ENCODE data around the gene SPDYE5.
"Not testable (repeated sequence)": the region's sequence is repeated elsewhere in the genome, so short reads cannot be mapped to it uniquely, and the experiment has no call there.

SPDYE5 gene, protein sequence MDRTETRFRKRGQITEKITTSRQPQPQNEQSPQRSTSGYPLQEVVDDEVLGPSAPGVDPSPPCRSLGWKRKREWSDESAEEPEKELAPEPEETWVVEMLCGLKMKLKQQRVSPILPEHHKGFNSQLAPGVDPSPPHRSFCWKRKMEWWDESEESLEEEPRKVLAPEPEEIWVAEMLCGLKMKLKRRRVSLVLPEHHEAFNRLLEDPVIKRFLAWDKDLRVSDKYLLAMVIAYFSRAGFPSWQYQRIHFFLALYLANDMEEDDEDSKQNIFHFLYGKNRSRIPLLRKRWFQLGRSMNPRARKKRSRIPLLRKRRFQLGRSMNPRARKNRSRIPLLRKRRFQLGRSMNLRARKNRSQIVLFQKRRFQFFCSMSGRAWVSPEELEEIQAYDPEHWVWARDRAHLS

DNA sequence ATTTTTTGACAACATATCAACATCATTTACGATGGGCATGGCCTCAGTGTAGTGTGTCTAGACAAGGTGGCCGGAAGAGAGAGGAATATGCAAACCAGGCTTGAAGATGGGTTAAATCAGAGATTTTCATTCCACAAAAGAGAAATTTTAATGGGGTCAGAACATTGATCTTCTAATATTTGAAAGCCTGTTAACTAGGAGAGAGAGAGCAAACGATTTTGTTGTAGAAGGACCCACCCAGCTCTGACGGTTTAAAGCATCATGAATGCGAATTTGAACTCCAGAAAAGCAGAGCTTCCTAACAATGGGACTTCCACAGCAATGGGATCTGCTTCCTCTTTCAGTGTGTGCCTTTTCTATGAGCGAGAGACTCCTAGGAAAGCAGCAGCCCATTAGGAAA is at the start of gene SPDYE5:
TSS of gene SPDYE5 (plus strand) at position 301 of the 400 bp plus-strand sequence. CDS start 1,728 bp downstream, outside the sequence.
- not testable (repeated sequence) for H3K9me3 Mint-ChIP-seq; H3K27me3 Mint-ChIP-seq; H3K27ac Mint-ChIP-seq; H3K4me1 Mint-ChIP-seq (ENCODE audit: low read depth); H3K36me3 Mint-ChIP-seq (ENCODE audit: low read depth); H3K4me3 Mint-ChIP-seq

DNA sequence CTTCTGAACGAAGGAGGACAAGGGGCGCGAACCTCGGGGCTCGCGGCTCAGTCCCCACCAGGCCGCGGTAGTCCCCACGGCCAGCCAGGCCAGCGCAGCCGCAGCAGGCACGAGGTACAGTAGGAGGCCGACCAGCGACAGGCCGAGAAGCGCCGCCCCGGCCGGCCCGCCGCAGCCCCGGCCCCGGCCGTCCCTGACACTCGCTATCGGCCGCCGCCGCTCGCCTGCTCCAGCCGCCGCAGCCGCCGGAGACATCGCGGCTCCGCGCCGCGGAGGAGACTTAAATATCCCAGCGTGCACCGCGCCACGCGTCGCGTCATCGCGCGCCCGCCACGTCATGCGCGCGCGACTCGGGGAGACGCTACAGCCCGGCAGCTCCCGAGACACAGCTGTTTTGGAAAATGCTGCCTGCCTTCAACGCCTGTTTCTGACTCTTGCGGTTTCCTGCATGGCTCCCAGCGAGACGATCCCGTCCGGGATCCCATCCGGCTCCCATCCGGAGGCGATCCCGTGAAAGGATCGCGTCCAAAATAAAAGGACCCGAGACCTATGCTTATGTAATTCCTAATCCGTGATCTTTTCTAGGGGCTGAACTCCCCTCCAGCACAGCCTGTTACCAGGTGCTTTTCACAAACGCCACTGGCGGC is 49.5 kb upstream of the SPDYE5 start:
- H3K4me3 Mint-ChIP-seq = peak overlapping the region; percentile 91
- H3K4me1 Mint-ChIP-seq (ENCODE audit: low read depth) = peaks cover 14% of the 10 kb centered on the region
- not testable (repeated sequence) for H3K9me3 Mint-ChIP-seq, H3K27me3 Mint-ChIP-seq
- H3K36me3 Mint-ChIP-seq (ENCODE audit: low read depth) = peaks cover 29% of the 10 kb centered on the region
- H3K27ac Mint-ChIP-seq = peak overlapping the region; percentile 87

DNA sequence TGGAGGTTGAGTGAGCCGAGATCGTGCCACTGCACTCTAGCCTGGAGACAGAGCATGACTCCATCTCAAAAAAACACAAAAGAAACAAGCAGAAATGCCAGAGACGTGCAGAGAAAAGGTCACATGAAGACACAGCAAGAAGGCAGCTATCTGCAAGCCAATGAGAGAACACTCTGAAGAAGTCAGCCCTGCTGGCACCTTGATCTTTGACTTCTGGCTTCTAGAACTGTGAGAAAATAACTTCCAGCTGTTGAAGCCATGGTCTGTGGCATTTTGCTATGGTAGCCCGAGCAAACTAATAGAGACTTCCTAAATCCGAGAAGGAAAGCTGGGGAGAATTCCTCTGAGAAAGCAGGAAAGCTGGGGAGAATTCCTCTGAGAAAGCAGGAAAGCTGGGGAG is 42.2 kb upstream of the SPDYE5 start:
- not testable (repeated sequence) for H3K27ac Mint-ChIP-seq; H3K36me3 Mint-ChIP-seq (ENCODE audit: low read depth); H3K4me3 Mint-ChIP-seq; H3K9me3 Mint-ChIP-seq; H3K4me1 Mint-ChIP-seq (ENCODE audit: low read depth); H3K27me3 Mint-ChIP-seq

DNA sequence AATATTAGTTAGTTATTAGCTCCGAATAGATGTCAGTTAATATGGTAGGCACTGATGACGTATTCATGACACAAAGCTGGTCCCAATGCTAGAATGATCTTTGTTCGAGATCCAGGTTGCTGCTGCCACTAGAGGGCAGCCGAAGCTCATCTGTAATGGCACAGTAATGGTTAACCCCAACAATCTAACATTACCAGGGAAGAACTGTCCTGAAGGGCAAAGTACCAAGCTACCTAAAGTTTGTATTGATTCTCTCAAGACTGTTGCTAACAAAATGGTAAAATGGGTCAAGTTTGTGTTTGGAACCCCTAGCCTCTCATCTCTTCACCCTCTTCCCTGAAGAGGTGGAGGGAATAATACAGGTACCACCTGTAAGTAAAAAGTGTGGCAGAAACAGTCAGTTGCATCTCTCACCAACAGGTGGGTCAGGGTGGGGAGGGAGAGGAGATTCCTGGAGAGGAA is 39.6 kb upstream of the SPDYE5 start:
- H3K36me3 Mint-ChIP-seq (ENCODE audit: low read depth); H3K9me3 Mint-ChIP-seq; H3K27me3 Mint-ChIP-seq; H3K4me3 Mint-ChIP-seq; H3K4me1 Mint-ChIP-seq (ENCODE audit: low read depth); H3K27ac Mint-ChIP-seq: not testable (repeated sequence)

DNA sequence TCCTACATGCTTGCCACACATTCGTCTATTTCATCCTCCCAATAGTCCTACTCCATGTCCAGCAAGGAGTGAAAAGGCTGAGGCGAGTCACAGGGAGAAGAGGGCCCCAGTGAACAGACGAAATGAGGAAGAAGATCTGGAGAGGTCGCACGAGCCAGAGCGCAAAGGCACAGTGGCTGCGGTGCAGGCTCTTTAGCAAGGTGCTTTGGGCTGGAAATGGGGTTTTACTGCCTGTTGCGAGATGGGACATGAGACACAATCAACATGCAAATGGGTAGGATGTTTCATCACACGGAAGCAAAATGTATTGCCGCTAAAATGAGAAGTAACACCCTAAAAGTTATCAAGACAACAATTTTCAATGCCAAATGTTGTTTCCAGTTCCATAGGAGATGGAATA is 35.7 kb upstream of the SPDYE5 start:
- not testable (repeated sequence) for H3K36me3 Mint-ChIP-seq (ENCODE audit: low read depth); H3K27ac Mint-ChIP-seq; H3K4me3 Mint-ChIP-seq; H3K4me1 Mint-ChIP-seq (ENCODE audit: low read depth); H3K27me3 Mint-ChIP-seq; H3K9me3 Mint-ChIP-seq

DNA sequence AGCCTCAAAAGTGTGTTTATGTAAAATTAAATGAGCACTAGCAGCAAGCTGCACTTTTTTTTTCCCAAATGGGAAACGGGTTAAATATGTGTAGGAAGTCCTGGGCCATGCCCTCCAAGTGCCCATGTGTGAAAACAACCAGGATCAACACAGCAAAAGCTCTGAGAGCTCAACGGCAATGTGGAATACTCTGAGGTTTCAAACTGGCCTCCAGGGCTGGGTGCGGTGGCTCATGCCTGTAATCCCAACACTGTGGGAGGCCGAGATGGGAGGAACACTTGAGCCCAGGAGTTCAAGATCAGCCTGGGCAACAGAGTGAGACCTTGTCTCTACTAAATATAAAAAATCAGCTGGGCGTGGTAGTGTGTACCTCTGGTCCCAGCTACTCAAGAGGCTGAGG is 34.1 kb upstream of the SPDYE5 start:
- H3K4me1 Mint-ChIP-seq (ENCODE audit: low read depth); H3K27me3 Mint-ChIP-seq; H3K36me3 Mint-ChIP-seq (ENCODE audit: low read depth); H3K27ac Mint-ChIP-seq; H3K9me3 Mint-ChIP-seq; H3K4me3 Mint-ChIP-seq: not testable (repeated sequence)

DNA sequence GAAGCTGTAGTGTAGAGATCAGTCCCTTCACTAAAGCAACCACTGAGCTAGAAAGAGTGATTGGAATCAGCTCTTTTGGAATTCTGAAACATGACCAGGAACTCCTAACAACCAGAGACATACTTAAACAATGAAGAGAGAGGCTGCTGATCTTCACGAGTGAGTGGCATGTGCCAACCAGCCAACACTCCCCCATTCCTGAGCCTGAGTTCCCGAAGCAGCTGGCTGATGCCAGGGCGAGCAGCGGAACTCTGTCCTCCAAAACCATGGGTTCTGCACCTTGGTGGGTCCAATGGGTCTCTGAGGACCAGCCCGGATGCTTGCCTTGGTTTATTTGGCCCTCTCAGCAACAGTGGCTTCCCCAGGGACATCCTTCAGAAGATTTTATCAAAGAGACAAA is 31.6 kb upstream of the SPDYE5 start:
- H3K27ac Mint-ChIP-seq; H3K9me3 Mint-ChIP-seq; H3K36me3 Mint-ChIP-seq (ENCODE audit: low read depth); H3K27me3 Mint-ChIP-seq; H3K4me3 Mint-ChIP-seq; H3K4me1 Mint-ChIP-seq (ENCODE audit: low read depth): not testable (repeated sequence)

DNA sequence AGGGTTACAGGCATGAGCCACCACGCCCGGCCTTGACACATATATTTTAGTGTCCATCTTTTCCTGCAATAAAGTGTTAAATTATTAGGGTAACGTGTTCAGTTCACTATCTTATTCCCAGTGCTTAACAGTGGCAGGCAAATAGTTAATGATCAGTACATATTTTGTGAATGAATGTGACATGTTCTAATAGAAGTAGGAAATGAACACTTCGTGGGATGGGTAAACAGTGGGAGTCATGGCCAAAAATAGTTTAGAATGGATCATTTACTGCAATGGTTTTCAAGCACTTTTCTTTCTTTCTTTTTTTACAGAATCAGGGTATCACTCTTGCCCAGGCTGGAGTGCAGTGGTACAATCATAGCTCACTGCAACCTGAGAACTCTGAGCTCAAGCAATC is 22.0 kb upstream of the SPDYE5 start:
- not testable (repeated sequence) for H3K9me3 Mint-ChIP-seq; H3K27ac Mint-ChIP-seq; H3K27me3 Mint-ChIP-seq; H3K4me1 Mint-ChIP-seq (ENCODE audit: low read depth); H3K4me3 Mint-ChIP-seq
- H3K36me3 Mint-ChIP-seq (ENCODE audit: low read depth) = peaks cover 52% of the 10 kb centered on the region

DNA sequence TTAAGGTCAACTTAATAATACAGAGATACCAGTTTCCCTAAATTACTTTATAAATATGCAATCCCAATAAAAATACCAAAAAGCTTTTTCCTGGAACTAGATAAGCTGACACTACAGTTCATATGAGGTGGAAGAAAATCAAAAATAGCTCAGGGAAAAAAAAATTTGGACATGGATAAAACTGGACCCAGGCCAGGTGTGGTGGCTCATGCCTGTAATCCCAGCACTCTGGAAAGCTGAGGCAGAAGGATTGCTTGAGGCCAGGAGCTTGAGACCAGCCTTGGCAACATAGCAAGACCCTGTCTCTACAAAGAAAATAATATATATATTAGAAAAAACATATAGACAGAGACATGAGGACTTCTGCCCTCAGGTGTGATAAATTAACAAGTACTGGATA is 14.7 kb upstream of the SPDYE5 start:
- H3K4me3 Mint-ChIP-seq; H3K9me3 Mint-ChIP-seq; H3K4me1 Mint-ChIP-seq (ENCODE audit: low read depth); H3K27ac Mint-ChIP-seq; H3K27me3 Mint-ChIP-seq: not testable (repeated sequence)
- H3K36me3 Mint-ChIP-seq (ENCODE audit: low read depth) = peaks cover 21% of the 10 kb centered on the region

DNA sequence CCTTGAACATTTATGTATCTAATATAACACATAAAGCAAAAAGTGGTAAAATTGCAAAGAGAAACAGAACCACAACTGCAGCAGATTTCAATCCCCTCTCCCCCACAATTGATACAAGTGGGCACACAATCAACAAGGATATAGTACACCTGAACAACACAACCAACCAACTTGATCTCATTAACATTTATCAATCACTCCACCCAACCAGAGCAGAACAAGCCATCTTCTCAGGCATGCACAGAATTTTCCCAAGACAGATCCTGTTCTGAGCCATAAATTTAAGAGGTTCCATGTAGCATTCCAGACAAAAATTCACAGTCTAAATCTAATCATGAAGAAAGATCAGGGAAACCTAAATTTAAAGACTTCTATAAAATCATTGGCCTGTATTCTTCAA is 11.8 kb upstream of the SPDYE5 start:
- Mint-ChIP-seq H3K36me3 (ENCODE audit: low read depth) (peaks cover 11% of the 10 kb centered on the region), H3K4me1 (ENCODE audit: low read depth) (peaks cover 13% of the 10 kb centered on the region)
- not testable (repeated sequence) for H3K27me3 Mint-ChIP-seq, H3K9me3 Mint-ChIP-seq, H3K4me3 Mint-ChIP-seq, H3K27ac Mint-ChIP-seq

DNA sequence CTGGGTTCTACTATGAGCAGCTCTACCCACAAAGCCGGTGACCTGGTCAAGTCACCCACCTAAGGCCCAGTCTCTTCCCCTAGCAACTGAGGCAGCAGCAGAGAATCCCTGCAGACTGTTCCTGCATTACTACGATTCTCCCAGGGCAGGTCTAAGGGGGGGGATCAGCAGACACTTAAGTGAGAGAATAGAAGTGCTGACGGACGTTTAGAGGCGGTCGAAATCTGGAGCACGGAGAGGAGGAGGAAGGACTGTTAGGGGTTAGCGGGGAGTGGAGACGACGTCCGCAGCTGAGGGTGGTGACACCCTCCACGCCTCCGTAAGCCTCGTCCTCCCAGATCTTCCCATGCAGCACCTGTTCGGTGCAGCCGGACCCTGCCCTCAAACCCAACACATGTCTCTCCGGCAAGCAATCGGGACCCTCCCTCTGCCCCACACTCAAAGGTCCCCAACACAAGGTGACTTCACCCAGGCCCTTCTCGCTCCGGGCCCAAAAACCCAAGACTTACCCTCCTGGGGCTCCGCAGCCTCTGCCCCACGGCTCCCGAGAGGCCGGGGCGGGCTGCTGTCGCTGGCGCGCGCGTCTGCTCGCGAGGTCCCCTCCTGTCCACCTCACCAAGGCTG is 6.7 kb upstream of the SPDYE5 start:
- Mint-ChIP-seq H3K27ac (peak overlapping the region; percentile 89), H3K36me3 (ENCODE audit: low read depth) (peaks cover 11% of the 10 kb centered on the region), H3K4me3 (peak overlapping the region; percentile 95)
- not testable (repeated sequence) for H3K4me1 Mint-ChIP-seq (ENCODE audit: low read depth); H3K27me3 Mint-ChIP-seq; H3K9me3 Mint-ChIP-seq

DNA sequence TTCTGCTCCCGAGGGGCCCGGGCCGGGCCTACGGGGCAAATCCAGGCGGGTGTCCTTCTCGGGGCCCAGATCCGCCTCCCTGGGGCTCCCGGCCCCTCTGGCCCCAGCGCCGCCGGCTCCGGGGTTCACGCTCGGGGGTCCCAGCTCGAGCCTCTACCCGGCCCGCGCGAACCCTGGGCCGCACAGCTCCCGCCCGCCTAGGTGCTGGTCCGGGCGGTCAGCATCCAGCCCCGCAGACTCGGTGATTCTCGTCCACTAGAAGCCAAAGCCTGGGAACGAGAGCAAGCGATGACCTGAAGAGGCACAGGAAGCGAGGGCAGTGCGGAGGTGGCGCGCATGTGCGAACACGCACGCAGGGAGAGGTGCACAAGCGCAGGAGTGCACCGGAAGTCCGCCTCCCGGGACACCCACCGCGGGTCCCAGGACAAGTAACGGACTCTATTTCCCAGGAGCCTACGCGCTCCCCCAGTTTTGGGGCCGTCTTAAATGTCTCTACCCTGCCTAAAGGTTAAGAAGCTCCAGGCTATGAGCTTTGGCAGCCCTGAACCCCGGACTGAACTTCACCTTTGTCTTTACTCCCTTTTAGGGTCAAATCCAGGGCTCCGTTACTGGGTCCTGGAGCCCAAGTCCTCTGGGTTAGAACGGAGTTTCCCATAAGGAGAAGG is 6.0 kb upstream of the SPDYE5 start, which contains the start of gene POM121C:
TSS of gene POM121C (minus strand) at position 321 of the 665 bp plus-strand sequence. CDS start 44,803 bp downstream, outside the sequence.
- Mint-ChIP-seq H3K27ac (peak within 1 kb of the TSS; percentile 89), H3K4me3 (peak within 1 kb of the TSS; percentile 95), H3K36me3 (ENCODE audit: low read depth) (peaks cover 11% of the 10 kb centered on the region)
- H3K27me3 Mint-ChIP-seq; H3K9me3 Mint-ChIP-seq; H3K4me1 Mint-ChIP-seq (ENCODE audit: low read depth): not testable (repeated sequence)

DNA sequence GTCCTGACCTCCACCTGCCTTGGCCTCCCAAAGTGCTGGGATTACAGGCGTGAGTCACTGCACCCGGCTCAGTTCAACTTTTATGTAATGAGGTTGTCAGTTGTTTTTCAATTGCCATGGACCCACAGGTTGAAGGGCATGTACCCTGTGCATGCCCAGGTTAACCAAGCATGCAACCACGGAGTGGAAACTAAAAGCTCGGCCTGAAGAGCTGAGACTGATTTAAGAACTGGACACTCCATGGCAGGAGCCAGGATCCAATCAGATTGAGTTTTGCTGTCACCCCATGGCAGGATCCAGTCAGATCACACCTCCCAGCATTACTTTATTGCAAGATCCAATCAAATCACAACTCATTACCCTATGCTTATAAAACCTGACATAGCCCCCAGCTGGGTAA is 16.9 kb downstream of the SPDYE5 start:
- H3K36me3 Mint-ChIP-seq (ENCODE audit: low read depth); H3K4me3 Mint-ChIP-seq; H3K4me1 Mint-ChIP-seq (ENCODE audit: low read depth); H3K27me3 Mint-ChIP-seq; H3K27ac Mint-ChIP-seq; H3K9me3 Mint-ChIP-seq: not testable (repeated sequence)

DNA sequence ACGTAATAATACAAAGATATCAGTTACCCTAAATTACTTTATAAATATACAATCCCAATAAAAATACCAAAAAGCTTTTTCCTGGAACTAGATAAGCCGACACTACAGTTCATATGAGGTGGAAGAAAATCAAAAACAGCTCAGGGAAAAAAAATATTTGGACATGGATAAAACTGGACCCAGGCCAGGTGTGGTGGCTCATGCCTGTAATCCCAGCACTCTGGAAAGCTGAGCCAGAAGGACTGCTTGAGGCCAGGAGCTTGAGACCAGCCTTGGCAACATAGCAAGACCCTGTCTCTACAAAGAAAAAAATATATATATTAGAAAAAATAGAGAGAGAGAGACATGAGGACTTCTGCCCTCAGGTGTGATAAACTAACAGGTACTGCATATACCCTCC is 26.7 kb downstream of the SPDYE5 start:
- H3K27me3 Mint-ChIP-seq; H3K27ac Mint-ChIP-seq; H3K4me1 Mint-ChIP-seq (ENCODE audit: low read depth); H3K4me3 Mint-ChIP-seq: not testable (repeated sequence)
- H3K36me3 Mint-ChIP-seq (ENCODE audit: low read depth) = peaks cover 48% of the 10 kb centered on the region
- peaks cover 14% of the 10 kb centered on the region for H3K9me3 Mint-ChIP-seq

DNA sequence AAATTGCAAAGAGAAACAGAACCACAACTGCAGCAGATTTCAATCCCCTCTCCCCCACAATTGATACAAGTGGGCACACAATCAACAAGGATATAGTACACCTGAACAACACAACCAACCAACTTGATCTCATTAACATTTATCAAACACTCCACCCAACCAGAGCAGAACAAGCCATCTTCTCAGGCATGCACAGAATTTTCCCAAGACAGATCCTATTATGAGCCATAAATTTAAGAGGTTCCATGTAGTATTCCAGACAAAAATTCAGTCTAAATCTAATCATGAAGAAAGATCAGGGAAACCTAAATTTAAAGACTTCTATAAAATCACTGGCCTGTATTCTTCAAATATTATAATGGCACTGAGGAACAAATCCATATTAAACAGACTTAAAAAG is 29.6 kb downstream of the SPDYE5 start:
- H3K36me3 Mint-ChIP-seq (ENCODE audit: low read depth) = peaks cover 62% of the 10 kb centered on the region
- H3K27me3 Mint-ChIP-seq, H3K4me3 Mint-ChIP-seq, H3K27ac Mint-ChIP-seq: not testable (repeated sequence)
- peaks cover 25% of the 10 kb centered on the region for H3K4me1 Mint-ChIP-seq (ENCODE audit: low read depth)
- peaks cover 14% of the 10 kb centered on the region for H3K9me3 Mint-ChIP-seq

All from stimulated activated naive CD8-positive, alpha-beta T cell treated with anti-CD3 and anti-CD28 coated beads, Interleukin-15, Interleukin-2, amounts not matched to agents 100 ng/mL and 50 ng/mL, for 24 hours (primary cell).